Endothelial cell of umbilical vein (primary cell): ENCODE data around the gene KRT12. TPM values are rescaled to one million over a fixed set of nuclear protein-coding genes. Genes with fewer than 3 reads are reported as not detected.

Experiments
- BruUV-seq: library from RNA; stranded (reverse); fragments of 400-500 nt; replicated peaks from 2 replicates; lab custom pipeline; 2021; lab: Mats Ljungman, UMichigan
- CTCF ChIA-PET: fragments of 300-600, 350-600 bp; sonication (Branson Sonifier 250); formaldehyde crosslinking; loops from one replicate; lab custom pipeline; 2021; ENCODE audit warnings: antibody characterized with exemption, inconsistent platforms; lab: Charles Lee
- POLR2A ChIA-PET: fragments of 300-600, 350-600 bp; sonication (Branson Sonifier 250); formaldehyde crosslinking; loops from one replicate; lab custom pipeline; 2021; ENCODE audit warnings: antibody characterized with exemption, inconsistent platforms; lab: Charles Lee
- DNase-seq: peaks from one replicate; pipeline ENCODE4 v3.0.0-alpha.2; 2011; ENCODE audit warnings: low read depth, low spot score
- FAIRE-seq: peaks from 2 replicates; lab custom pipeline; 2011; peaks lifted over from hg19 to GRCh38; lab: Jason Lieb, UNC
- H2AFZ ChIP-seq: 2 replicates; pipeline ENCODE4 v1.6.0; 2012; ENCODE audit warnings: low read depth, low read length, control low read depth, inconsistent platforms
- H3K27ac ChIP-seq: 2 replicates; pipeline ENCODE4 v1.5.1; 2011; ENCODE audit warnings: low read depth, mild to moderate bottlenecking, control low read depth, low read length, moderate library complexity; ENCODE audit not compliant: insufficient read depth
- H3K27me3 ChIP-seq, 2 experiments: 2 replicates each; pipeline versions ENCODE4 v1.6.0 to v1.6.1; 2011; ENCODE audit warnings: low read length in 2 of 2, mixed read lengths in 1 of 2; ENCODE audit not compliant: control insufficient read depth in 2 of 2, insufficient read depth in 2 of 2
- H3K36me3 ChIP-seq, 2 experiments: 2 replicates in 1 of 2; 3 replicates in 1 of 2; pipeline ENCODE4 v1.5.1; 2011; ENCODE audit warnings: low read length in 2 of 2, mild to moderate bottlenecking in 1 of 2, moderate library complexity in 1 of 2; ENCODE audit not compliant: control insufficient read depth in 2 of 2, insufficient read depth in 2 of 2; ENCODE audit errors: extremely low read depth in 1 of 2
- H3K4me1 ChIP-seq: 3 replicates; pipeline ENCODE4 v1.5.1; 2011; ENCODE audit warnings: mild to moderate bottlenecking, low read length; ENCODE audit not compliant: control insufficient read depth, insufficient read depth; ENCODE audit errors: extremely low read depth
- H3K4me2 ChIP-seq: 2 replicates; pipeline ENCODE4 v1.6.1; 2011; ENCODE audit warnings: low read length, control low read depth, mixed read lengths; ENCODE audit not compliant: insufficient read depth
- H3K4me3 ChIP-seq, 3 experiments: fragments of 200-600 bp in 1 of 3; sonication (generic), shearing (Covaris generic) in 1 of 3; replicated peaks in 1 of 3; 2 replicates each; pipeline ENCODE4 v1.5.1; 2011 to 2016; ENCODE audit warnings: control low read depth in 3 of 3, low read length in 3 of 3, mild to moderate bottlenecking in 2 of 3, inconsistent platforms in 1 of 3, low read depth in 1 of 3, moderate library complexity in 1 of 3; ENCODE audit not compliant: insufficient read depth in 1 of 3
- H3K79me2 ChIP-seq: 2 replicates; pipeline ENCODE4 v1.6.0; 2012; ENCODE audit warnings: low read length, inconsistent platforms; ENCODE audit not compliant: control insufficient read depth, insufficient read depth
- H3K9ac ChIP-seq: replicated peaks from 2 replicates; pipeline ENCODE3; 2011; ENCODE audit warnings: low read length, control low read depth; ENCODE audit not compliant: insufficient read depth; ENCODE audit errors: extremely low read depth
- H3K9me1 ChIP-seq: replicated peaks from 3 replicates; pipeline ENCODE4 v1.6.0; 2011; ENCODE audit warnings: mild to moderate bottlenecking, low read length; ENCODE audit not compliant: control insufficient read depth, insufficient read depth; ENCODE audit errors: extremely low read depth
- H3K9me3 ChIP-seq: replicated peaks from 2 replicates; pipeline ENCODE4 v1.5.1; 2012; ENCODE audit warnings: low read length, inconsistent platforms; ENCODE audit not compliant: control insufficient read depth, insufficient read depth
- H4K20me1 ChIP-seq: replicated peaks from 2 replicates; pipeline ENCODE3; 2011; ENCODE audit warnings: mild to moderate bottlenecking, low read length; ENCODE audit not compliant: control insufficient read depth, insufficient read depth; ENCODE audit errors: extremely low read depth
- EZH2 ChIP-seq: IDR thresholded peaks from 2 replicates; pipeline ENCODE4 v1.6.1; 2012; ENCODE audit warnings: borderline replicate concordance, low read depth, mild to moderate bottlenecking, moderate library complexity, low read length, inconsistent platforms; ENCODE audit not compliant: severe bottlenecking
- FOS ChIP-seq: IDR thresholded peaks from 2 replicates; pipeline ENCODE4 v1.6.1; 2011; ENCODE audit warnings: mild to moderate bottlenecking, low read length, moderate library complexity, borderline replicate concordance; ENCODE audit not compliant: insufficient read depth
- GATA2 ChIP-seq: IDR thresholded peaks from 2 replicates; pipeline ENCODE4 v1.7.0; 2011; ENCODE audit warnings: low read depth, mild to moderate bottlenecking, moderate library complexity, mixed read lengths, low read length; ENCODE audit not compliant: insufficient read length, insufficient read depth
- JUN ChIP-seq: IDR thresholded peaks from 2 replicates; pipeline ENCODE4 v1.6.1; 2011; ENCODE audit warnings: borderline replicate concordance, low read depth; ENCODE audit not compliant: insufficient read length, insufficient read depth
- MYC ChIP-seq: IDR thresholded peaks from one replicate; pipeline ENCODE4 v1.6.1; 2011; ENCODE audit warnings: mild to moderate bottlenecking, low read depth, low read length
- POLR2A ChIP-seq: IDR thresholded peaks from 2 replicates; pipeline ENCODE4 v1.6.1; 2012; ENCODE audit warnings: low read depth, mild to moderate bottlenecking, control low read depth, low read length
- POLR2AphosphoS5 ChIP-seq: IDR thresholded peaks from 2 replicates; pipeline ENCODE4 v1.6.1; 2012; ENCODE audit warnings: low read depth, mild to moderate bottlenecking, control low read depth, low read length, moderate library complexity; ENCODE audit not compliant: insufficient read depth
- dilution Hi-C: fragments of 300-500 bp; cut with MboI; formaldehyde crosslinking; loops from one replicate; pipeline ENCODE4 v1.15.0; 2019; ENCODE audit warnings: low sequenced_read_pairs; ENCODE audit not compliant: extremely low pct_ligation_motif_present
- intact Hi-C: fragments of 100-400 bp; cut with micrococcal nuclease; formaldehyde crosslinking; loops from one replicate; pipeline ENCODE4 v1.10.0; 2022
- polyA plus RNA-seq, 4 experiments: library from polyadenylated mRNA; depleted of rRNA in 3 of 4; stranded (reverse) in 3 of 4; unstranded in 1 of 4; fragments of >200 nt; gene quantifications; 2 replicates each; pipeline versions ENCODE4 v1.2.1 to v1.2.3, GENCODE V29; 2011 to 2012; ENCODE audit warnings: missing spikeins in 1 of 4
- total RNA-seq: library from RNA; stranded (reverse); gene quantifications from 2 replicates; pipeline ENCODE4 v1.2.3, GENCODE V29; 2021
- TF ChIP-seq, protein P1 (sequence below): IDR thresholded peaks from 2 replicates; pipeline ENCODE4 v1.6.1; 2011; ENCODE audit not compliant: insufficient read depth, insufficient read length
- TF ChIP-seq, protein P2 (sequence below), 2 donors: IDR thresholded peaks; 1 replicate in 1 of 2; 2 replicates in 1 of 2; pipeline ENCODE4 v1.5.1; 2011; ENCODE audit warnings: low read length in 2 of 2, mild to moderate bottlenecking in 2 of 2, moderate library complexity in 2 of 2, control low read depth in 1 of 2, inconsistent platforms in 1 of 2, low read depth in 1 of 2; ENCODE audit not compliant: insufficient read depth in 1 of 2; ENCODE audit errors: extremely low read depth in 1 of 2

Gene KRT12
- total and polyA plus RNA-seq, 2 donors (not counting 3 experiments of a cell fraction or from before 2014, with no cell fraction given) = not detected

DNA sequence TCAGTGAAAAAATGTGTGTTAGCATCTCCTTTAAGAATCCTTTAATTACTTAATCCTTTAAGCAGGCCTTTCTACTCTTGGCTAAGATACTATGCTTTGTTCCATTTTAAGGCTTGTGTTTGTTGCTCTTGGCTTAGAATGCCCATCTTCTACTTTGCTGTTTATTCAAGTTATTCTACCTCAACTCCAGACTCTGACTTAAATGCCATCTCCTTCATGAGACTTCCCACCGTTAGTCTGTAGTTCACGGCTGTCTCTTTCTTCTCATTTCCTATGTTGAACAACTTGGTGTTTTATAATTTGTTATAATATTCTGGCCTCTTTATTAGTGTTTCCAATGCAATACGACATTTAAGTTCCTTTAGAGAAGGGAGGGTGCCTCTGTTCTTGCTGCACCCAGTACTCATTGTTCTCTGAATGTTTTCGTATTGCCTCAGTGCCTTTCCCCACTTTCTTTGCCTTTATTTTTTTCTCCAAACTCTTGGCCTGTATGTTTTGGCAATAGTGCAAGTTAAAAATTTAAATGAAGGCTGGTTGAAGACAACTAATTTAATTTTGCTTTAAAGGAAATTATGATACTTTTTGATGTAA lies 38.5 kb downstream of the KRT12 start:
- BruUV-seq = no TSS peak
- H3K27ac ChIP-seq = no peak overlapping the region
- H3K27me3 ChIP-seq = no peaks in the 10 kb centered on the region
- H3K79me2 ChIP-seq = no peaks in the 10 kb centered on the region
- no peaks in the 10 kb centered on the region for H4K20me1 ChIP-seq
- H3K36me3 ChIP-seq = no peaks in the 10 kb centered on the region
- no peak overlapping the region for H2AFZ ChIP-seq
- H3K9me3 ChIP-seq = no peaks in the 10 kb centered on the region
- no peak for TF ChIP-seq FOS
- TF ChIP-seq, protein P1, sequence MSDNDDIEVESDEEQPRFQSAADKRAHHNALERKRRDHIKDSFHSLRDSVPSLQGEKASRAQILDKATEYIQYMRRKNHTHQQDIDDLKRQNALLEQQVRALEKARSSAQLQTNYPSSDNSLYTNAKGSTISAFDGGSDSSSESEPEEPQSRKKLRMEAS = no peak
- TF ChIP-seq GATA2 = no peak
- no peak for TF ChIP-seq MYC
- H3K4me3 ChIP-seq = no peak overlapping the region
- DNase-seq (peak; percentile 33), FAIRE-seq (no peak)
- ChIA-PET POLR2A (no interaction called here), CTCF (no interaction called here)
- no peaks in the 10 kb centered on the region for H3K9me1 ChIP-seq
- H3K4me2 ChIP-seq = no peak overlapping the region
- H3K4me1 ChIP-seq = no peaks in the 10 kb centered on the region
- intact Hi-C loops = no loop called here
- dilution Hi-C loops = no loop called here
- no peak overlapping the region for H3K9ac ChIP-seq

DNA sequence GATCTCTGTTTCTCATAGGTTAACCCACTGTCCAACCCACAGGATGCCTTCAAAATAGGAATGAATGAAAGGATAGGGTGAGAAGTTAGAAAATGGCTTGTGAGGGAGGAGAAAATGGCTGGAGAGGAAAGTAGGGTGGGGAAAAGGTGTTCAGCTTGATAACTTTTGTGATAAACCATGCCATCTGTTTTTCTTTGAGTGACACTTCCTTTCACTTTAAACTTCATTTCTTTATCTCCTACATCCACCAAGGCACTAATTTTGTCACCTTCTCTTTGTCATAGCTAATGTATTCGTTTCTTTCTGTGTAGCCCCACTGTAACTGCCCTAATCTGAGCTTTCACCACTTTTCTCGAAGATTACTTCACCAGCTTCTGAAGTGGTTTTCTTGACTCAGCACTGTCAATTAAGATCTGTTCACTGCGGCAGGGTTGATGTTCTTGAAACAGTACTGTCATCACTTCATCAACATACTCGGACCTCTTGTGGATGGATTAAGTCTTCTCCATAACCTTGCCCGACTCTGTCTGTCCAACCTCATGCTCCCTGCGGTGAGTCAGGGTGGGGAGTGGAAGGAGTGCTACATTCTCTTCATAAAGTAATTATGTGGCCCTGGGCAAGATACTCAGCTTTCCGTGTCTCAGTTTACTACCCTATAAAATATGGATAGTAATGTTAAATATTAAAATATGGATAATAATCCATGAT lies 39.1 kb downstream of the KRT12 start:
- FAIRE-seq (no peak), DNase-seq (no peak)
- BruUV-seq = no TSS peak
- Histone ChIP-seq H3K27me3 (no peaks in the 10 kb centered on the region), H3K9me3 (no peaks in the 10 kb centered on the region), H2AFZ (no peak overlapping the region), H3K36me3 (no peaks in the 10 kb centered on the region), H3K79me2 (no peaks in the 10 kb centered on the region), H3K9ac (no peak overlapping the region), H3K4me3 (no peak overlapping the region), H3K4me1 (no peaks in the 10 kb centered on the region), H4K20me1 (no peaks in the 10 kb centered on the region), H3K4me2 (no peak overlapping the region), H3K9me1 (no peaks in the 10 kb centered on the region), H3K27ac (no peak overlapping the region)
- CTCF ChIA-PET = no interaction called here
- dilution Hi-C loops = no loop called here
- POLR2A ChIA-PET = no interaction called here
- intact Hi-C loops = no loop called here
- TF ChIP-seq MYC (no peak), JUN (no peak), GATA2 (no peak), POLR2A (no peak), POLR2AphosphoS5 (no peak), EZH2 (no peak), FOS (no peak)
- TF ChIP-seq, protein P2, sequence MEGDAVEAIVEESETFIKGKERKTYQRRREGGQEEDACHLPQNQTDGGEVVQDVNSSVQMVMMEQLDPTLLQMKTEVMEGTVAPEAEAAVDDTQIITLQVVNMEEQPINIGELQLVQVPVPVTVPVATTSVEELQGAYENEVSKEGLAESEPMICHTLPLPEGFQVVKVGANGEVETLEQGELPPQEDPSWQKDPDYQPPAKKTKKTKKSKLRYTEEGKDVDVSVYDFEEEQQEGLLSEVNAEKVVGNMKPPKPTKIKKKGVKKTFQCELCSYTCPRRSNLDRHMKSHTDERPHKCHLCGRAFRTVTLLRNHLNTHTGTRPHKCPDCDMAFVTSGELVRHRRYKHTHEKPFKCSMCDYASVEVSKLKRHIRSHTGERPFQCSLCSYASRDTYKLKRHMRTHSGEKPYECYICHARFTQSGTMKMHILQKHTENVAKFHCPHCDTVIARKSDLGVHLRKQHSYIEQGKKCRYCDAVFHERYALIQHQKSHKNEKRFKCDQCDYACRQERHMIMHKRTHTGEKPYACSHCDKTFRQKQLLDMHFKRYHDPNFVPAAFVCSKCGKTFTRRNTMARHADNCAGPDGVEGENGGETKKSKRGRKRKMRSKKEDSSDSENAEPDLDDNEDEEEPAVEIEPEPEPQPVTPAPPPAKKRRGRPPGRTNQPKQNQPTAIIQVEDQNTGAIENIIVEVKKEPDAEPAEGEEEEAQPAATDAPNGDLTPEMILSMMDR (IDR thresholded peaks at IDR 0.05; ENCODE audit: extremely low read depth in 1 of 2, insufficient read depth in 1 of 2, low read depth in 1 of 2, low read length in 2 of 2) = no peak
- TF ChIP-seq, protein P1 = no peak
